Loucy (cell line): ENCODE results near the gene OR2F1.

Experiments used
- CTCF ChIP-seq: fragments of 200-600 bp; sonication (generic); conservative IDR thresholded peaks from 2 replicates; pipeline ENCODE4 v1.5.1; 2014; ENCODE audit warnings: mild to moderate bottlenecking, antibody characterized with exemption, low read length
- EZH2phosphoT487 ChIP-seq: fragments of 200-600 bp; IDR thresholded peaks from 2 replicates; pipeline ENCODE4 v1.6.1; 2018; ENCODE audit warnings: antibody characterized with exemption, mild to moderate bottlenecking, moderate library complexity, borderline replicate concordance

GRCh38 chr7:144011458-144012230 is 57.0 kb downstream of the OR2F1 start:
- TF ChIP-seq CTCF, result no peak
- no peak for TF ChIP-seq EZH2phosphoT487
